ENCODE measurements around the gene PIK3CB. TPM values are rescaled to one million over a fixed set of nuclear protein-coding genes. Genes with fewer than 3 reads are reported as not detected.

The PIK3CB gene
- total RNA-seq, 1 experiment from 2014 or later = 73.9 TPM

DNA sequence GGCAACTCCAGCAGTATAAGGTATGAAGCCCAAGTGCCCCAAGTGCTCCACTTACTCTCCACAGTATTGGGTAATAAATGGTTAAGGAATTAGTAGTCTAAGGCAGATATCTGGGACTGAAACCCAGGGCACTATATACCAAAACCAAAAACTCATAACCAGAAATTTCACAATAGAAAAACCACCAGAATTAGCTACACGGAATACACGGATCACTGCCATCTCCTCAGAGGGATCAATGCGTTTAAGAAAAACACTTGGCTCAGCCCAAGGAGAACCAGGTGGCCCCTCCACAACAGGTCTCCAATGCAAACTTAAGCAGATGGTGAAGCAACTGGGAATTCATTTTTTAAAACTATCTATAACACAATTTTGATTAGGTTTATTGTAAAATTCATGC, 142.6 kb downstream of the PIK3CB start:
- intact Hi-C loops (cut with micrococcal nuclease; ENCODE audit: unreplicated experiment) (loop anchor here (10.0 kb wide), 1 partner anchor 97 kb away; the partner anchor contains the start of gene CEP70), in situ Hi-C loops (cut with HindIII; ENCODE audit: low pct_unique_long_range_greater_than_20kb, low sequenced_read_pairs) (no loop called here)
- POLR2A ChIA-PET = interaction anchor here (0.6 kb wide), 1 partner anchor 84 kb away, joined by 3 read pairs; no protein-coding TSS in a partner anchor
- ATAC-seq = no peak
- Histone ChIP-seq H3K36me3 (ENCODE audit: control insufficient read depth, insufficient read depth, low read length) (peaks cover 6% of the 10 kb centered on the region; the same call in 1 of the 2 replicates), H3K27ac (ENCODE audit: low read length) (peak overlapping the region; percentile 32; the same call in 1 of the 2 replicates), H3K4me3 (ENCODE audit: low read depth in 2 of 2, low read length in 2 of 2) (no peak overlapping the region), H3K9me3 (ENCODE audit: control insufficient read depth, insufficient read depth, low read depth, low read length) (no peaks in the 10 kb centered on the region), H3K4me1 (ENCODE audit: control insufficient read depth, insufficient read depth, low read length) (peaks cover 27% of the 10 kb centered on the region), H3K27me3 (ENCODE audit: control insufficient read depth, insufficient read depth, low read length) (no peaks in the 10 kb centered on the region)
- CTCF ChIA-PET = interaction anchor here (0.8 kb wide), 1 partner anchor 224 kb away, joined by 3 read pairs; no protein-coding TSS in a partner anchor
- TF ChIP-seq, protein P1, sequence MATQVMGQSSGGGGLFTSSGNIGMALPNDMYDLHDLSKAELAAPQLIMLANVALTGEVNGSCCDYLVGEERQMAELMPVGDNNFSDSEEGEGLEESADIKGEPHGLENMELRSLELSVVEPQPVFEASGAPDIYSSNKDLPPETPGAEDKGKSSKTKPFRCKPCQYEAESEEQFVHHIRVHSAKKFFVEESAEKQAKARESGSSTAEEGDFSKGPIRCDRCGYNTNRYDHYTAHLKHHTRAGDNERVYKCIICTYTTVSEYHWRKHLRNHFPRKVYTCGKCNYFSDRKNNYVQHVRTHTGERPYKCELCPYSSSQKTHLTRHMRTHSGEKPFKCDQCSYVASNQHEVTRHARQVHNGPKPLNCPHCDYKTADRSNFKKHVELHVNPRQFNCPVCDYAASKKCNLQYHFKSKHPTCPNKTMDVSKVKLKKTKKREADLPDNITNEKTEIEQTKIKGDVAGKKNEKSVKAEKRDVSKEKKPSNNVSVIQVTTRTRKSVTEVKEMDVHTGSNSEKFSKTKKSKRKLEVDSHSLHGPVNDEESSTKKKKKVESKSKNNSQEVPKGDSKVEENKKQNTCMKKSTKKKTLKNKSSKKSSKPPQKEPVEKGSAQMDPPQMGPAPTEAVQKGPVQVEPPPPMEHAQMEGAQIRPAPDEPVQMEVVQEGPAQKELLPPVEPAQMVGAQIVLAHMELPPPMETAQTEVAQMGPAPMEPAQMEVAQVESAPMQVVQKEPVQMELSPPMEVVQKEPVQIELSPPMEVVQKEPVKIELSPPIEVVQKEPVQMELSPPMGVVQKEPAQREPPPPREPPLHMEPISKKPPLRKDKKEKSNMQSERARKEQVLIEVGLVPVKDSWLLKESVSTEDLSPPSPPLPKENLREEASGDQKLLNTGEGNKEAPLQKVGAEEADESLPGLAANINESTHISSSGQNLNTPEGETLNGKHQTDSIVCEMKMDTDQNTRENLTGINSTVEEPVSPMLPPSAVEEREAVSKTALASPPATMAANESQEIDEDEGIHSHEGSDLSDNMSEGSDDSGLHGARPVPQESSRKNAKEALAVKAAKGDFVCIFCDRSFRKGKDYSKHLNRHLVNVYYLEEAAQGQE (IDR thresholded peaks at IDR 0.05; ENCODE audit: insufficient read depth in 1 of 2, low read depth in 2 of 2, low read length in 1 of 2) = no peak
- TF ChIP-seq, protein P2, sequence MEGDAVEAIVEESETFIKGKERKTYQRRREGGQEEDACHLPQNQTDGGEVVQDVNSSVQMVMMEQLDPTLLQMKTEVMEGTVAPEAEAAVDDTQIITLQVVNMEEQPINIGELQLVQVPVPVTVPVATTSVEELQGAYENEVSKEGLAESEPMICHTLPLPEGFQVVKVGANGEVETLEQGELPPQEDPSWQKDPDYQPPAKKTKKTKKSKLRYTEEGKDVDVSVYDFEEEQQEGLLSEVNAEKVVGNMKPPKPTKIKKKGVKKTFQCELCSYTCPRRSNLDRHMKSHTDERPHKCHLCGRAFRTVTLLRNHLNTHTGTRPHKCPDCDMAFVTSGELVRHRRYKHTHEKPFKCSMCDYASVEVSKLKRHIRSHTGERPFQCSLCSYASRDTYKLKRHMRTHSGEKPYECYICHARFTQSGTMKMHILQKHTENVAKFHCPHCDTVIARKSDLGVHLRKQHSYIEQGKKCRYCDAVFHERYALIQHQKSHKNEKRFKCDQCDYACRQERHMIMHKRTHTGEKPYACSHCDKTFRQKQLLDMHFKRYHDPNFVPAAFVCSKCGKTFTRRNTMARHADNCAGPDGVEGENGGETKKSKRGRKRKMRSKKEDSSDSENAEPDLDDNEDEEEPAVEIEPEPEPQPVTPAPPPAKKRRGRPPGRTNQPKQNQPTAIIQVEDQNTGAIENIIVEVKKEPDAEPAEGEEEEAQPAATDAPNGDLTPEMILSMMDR (IDR thresholded peaks at IDR 0.05) = no peak
- TF ChIP-seq POLR2AphosphoS5 (IDR thresholded peaks at IDR 0.05; ENCODE audit: low read depth, low read length) (no peak), SIN3A (IDR thresholded peaks at IDR 0.05; ENCODE audit: borderline replicate concordance, insufficient read depth, low read depth, low read length) (no peak), TCF7L2 (IDR thresholded peaks at IDR 0.05; ENCODE audit: low read depth, low read length) (no peak)
- no TSS peak for BruUV-seq (replicated peaks)
- DNase-seq (ENCODE audit: low read depth, low spot score) = no peak

DNA sequence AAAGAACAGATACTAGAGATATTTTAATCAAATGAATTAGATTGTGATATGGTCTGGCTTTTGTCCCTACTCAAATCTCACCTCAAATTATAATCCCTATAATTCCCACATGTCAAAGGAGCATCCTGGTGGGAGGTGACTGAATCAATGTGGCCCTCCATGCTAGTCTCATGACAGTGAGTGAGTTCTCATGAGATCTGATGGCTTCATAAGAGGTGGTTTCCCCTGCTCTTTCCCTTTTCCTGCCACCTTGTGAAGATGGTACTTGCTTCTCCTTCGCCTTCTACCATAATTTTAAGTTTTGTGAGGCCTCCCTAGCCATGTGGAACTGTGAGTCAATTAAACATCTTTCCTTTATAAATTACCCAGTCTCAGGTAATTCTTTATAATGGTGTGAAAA, 143.4 kb downstream of the PIK3CB start:
- TF ChIP-seq, protein P2 (IDR thresholded peaks at IDR 0.05) = no peak
- TF ChIP-seq POLR2AphosphoS5 (IDR thresholded peaks at IDR 0.05; ENCODE audit: low read depth, low read length) (no peak), TCF7L2 (IDR thresholded peaks at IDR 0.05; ENCODE audit: low read depth, low read length) (no peak), SIN3A (IDR thresholded peaks at IDR 0.05; ENCODE audit: borderline replicate concordance, insufficient read depth, low read depth, low read length) (no peak)
- TF ChIP-seq, protein P1 (IDR thresholded peaks at IDR 0.05; ENCODE audit: insufficient read depth in 1 of 2, low read depth in 2 of 2, low read length in 1 of 2) = no peak
- in situ Hi-C loops (cut with HindIII; ENCODE audit: low pct_unique_long_range_greater_than_20kb, low sequenced_read_pairs) = no loop called here
- ATAC-seq = no peak
- Histone ChIP-seq H3K27me3 (ENCODE audit: control insufficient read depth, insufficient read depth, low read length) (no peaks in the 10 kb centered on the region), H3K36me3 (ENCODE audit: control insufficient read depth, insufficient read depth, low read length) (peaks cover 6% of the 10 kb centered on the region; the same call in 1 of the 2 replicates), H3K4me1 (ENCODE audit: control insufficient read depth, insufficient read depth, low read length) (peaks cover 30% of the 10 kb centered on the region), H3K9me3 (ENCODE audit: control insufficient read depth, insufficient read depth, low read depth, low read length) (no peaks in the 10 kb centered on the region), H3K4me3 (ENCODE audit: low read depth in 2 of 2, low read length in 2 of 2) (no peak overlapping the region), H3K27ac (ENCODE audit: low read length) (peak overlapping the region; percentile 55; the same call in 1 of the 2 replicates)
- DNase-seq (ENCODE audit: low read depth, low spot score) = no peak
- no TSS peak for BruUV-seq (replicated peaks)
- CTCF ChIA-PET = no interaction called here
- intact Hi-C loops (cut with micrococcal nuclease; ENCODE audit: unreplicated experiment) = loop anchor here (10.0 kb wide), 1 partner anchor 97 kb away; the partner anchor contains the start of gene CEP70
- POLR2A ChIA-PET = no interaction called here
